ENCODE data around the gene RUNX2.

- TF ChIP-seq, protein P1, sequence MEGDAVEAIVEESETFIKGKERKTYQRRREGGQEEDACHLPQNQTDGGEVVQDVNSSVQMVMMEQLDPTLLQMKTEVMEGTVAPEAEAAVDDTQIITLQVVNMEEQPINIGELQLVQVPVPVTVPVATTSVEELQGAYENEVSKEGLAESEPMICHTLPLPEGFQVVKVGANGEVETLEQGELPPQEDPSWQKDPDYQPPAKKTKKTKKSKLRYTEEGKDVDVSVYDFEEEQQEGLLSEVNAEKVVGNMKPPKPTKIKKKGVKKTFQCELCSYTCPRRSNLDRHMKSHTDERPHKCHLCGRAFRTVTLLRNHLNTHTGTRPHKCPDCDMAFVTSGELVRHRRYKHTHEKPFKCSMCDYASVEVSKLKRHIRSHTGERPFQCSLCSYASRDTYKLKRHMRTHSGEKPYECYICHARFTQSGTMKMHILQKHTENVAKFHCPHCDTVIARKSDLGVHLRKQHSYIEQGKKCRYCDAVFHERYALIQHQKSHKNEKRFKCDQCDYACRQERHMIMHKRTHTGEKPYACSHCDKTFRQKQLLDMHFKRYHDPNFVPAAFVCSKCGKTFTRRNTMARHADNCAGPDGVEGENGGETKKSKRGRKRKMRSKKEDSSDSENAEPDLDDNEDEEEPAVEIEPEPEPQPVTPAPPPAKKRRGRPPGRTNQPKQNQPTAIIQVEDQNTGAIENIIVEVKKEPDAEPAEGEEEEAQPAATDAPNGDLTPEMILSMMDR (IDR thresholded peaks at IDR 0.05; ENCODE audit: low read depth, low read length, missing input control): no peak
- no peak for TF ChIP-seq REST (IDR thresholded peaks at IDR 0.05)
Measured at GRCh38 chr6:45690846-45691245, 362.7 kb downstream of the RUNX2 start.

All from liver (tissue), 2 donors.